Activated CD8-positive, alpha-beta T cell treated with anti-CD3 and anti-CD28 coated beads for 36 hours (primary cell): ENCODE data around the gene MCF2. TPM values are rescaled to one million over a fixed set of nuclear protein-coding genes. Genes with fewer than 3 reads are reported as not detected.
A peak's percentile ranks its signal among the peaks of the same experiment; 100 is the strongest.

ENCODE experiments used
- ATAC-seq: fragments of 200-7000 bp; cut with Tn5 transposase; one replicate; pipeline ENCODE4 v1.10.0; 2021; ENCODE audit warnings: mild to moderate bottlenecking, moderate library complexity
- CTCF ChIA-PET: fragments of 350-600 bp; sonication (Branson Sonifier 250); formaldehyde crosslinking; loops from one replicate; lab custom pipeline; 2021; ENCODE audit warnings: antibody characterized with exemption; lab: Charles Lee
- POLR2A ChIA-PET: fragments of 350-600 bp; sonication (Branson Sonifier 250); formaldehyde crosslinking; loops from one replicate; lab custom pipeline; 2021; ENCODE audit warnings: antibody characterized with exemption; lab: Charles Lee
- DNase-seq: peaks from one replicate; pipeline ENCODE4 v3.0.0-alpha.2; 2020
- H3K27ac Mint-ChIP-seq: one replicate; pipeline ENCODE4 v1.8.0; 2021; ENCODE audit warnings: mild to moderate bottlenecking, mixed read lengths
- H3K27me3 Mint-ChIP-seq: one replicate; pipeline ENCODE4 v1.8.0; 2021; ENCODE audit warnings: mixed read lengths
- H3K36me3 Mint-ChIP-seq: one replicate; pipeline ENCODE4 v1.8.0; 2021; ENCODE audit warnings: low read depth, mixed read lengths
- H3K4me1 Mint-ChIP-seq: one replicate; pipeline ENCODE4 v1.8.0; 2021; ENCODE audit warnings: low read depth, mixed read lengths
- H3K4me3 Mint-ChIP-seq: one replicate; pipeline ENCODE4 v1.8.0; 2021; ENCODE audit warnings: mild to moderate bottlenecking, moderate library complexity, mixed read lengths
- H3K9me3 Mint-ChIP-seq: one replicate; pipeline ENCODE4 v1.8.0; 2021; ENCODE audit warnings: mixed read lengths
- CTCF ChIP-seq: fragments of 200-600 bp; IDR thresholded peaks from one replicate; pipeline ENCODE4 v1.8.0; 2022; ENCODE audit warnings: antibody characterized with exemption, mild to moderate bottlenecking
- intact Hi-C: fragments of 100-400 bp; cut with micrococcal nuclease; formaldehyde crosslinking; loops from one replicate; pipeline ENCODE4 v1.10.0; 2022
- total RNA-seq, 2 experiments: library from RNA; stranded (reverse); gene quantifications; one replicate each; pipeline ENCODE4 v1.2.3, GENCODE V29; 2021

MCF2 gene
- total RNA-seq, 2 experiments from 2014 or later: 0.56 to 0.59 TPM

- peaks cover 3% of the 10 kb centered on the region for H3K27me3 Mint-ChIP-seq
- no peak for ATAC-seq
- no peak overlapping the region for H3K4me3 Mint-ChIP-seq
- ChIA-PET CTCF (no interaction called here), POLR2A (no interaction called here)
- peaks cover 4% of the 10 kb centered on the region for H3K4me1 Mint-ChIP-seq
- H3K9me3 Mint-ChIP-seq: no peaks in the 10 kb centered on the region
- no peak overlapping the region for H3K27ac Mint-ChIP-seq
- DNase-seq: peak; percentile 11
- no peaks in the 10 kb centered on the region for H3K36me3 Mint-ChIP-seq
- intact Hi-C loops: no loop called here
- TF ChIP-seq CTCF: peak; percentile 20
These were observed 148.5 kb downstream of the MCF2 start for GRCh38 chrX:139559383-139560042.

GRCh38 chrX:139554991-139555675, 152.8 kb downstream of the MCF2 start:
- no peak overlapping the region for H3K4me3 Mint-ChIP-seq
- ATAC-seq (no peak), DNase-seq (no peak)
- no peaks in the 10 kb centered on the region for H3K36me3 Mint-ChIP-seq
- ChIA-PET CTCF (no interaction called here), POLR2A (no interaction called here)
- H3K9me3 Mint-ChIP-seq: no peaks in the 10 kb centered on the region
- H3K4me1 Mint-ChIP-seq: peaks cover 13% of the 10 kb centered on the region
- H3K27me3 Mint-ChIP-seq: peaks cover 9% of the 10 kb centered on the region
- no peak overlapping the region for H3K27ac Mint-ChIP-seq
- TF ChIP-seq CTCF: no peak
- intact Hi-C loops: no loop called here

GRCh38 chrX:139554376-139554775, 153.6 kb downstream of the MCF2 start:
- intact Hi-C loops: no loop called here
- ChIA-PET POLR2A (no interaction called here), CTCF (no interaction called here)
- peaks cover 13% of the 10 kb centered on the region for H3K4me1 Mint-ChIP-seq
- peaks cover 9% of the 10 kb centered on the region for H3K27me3 Mint-ChIP-seq
- ATAC-seq (no peak), DNase-seq (no peak)
- H3K27ac Mint-ChIP-seq: no peak overlapping the region
- no peaks in the 10 kb centered on the region for H3K9me3 Mint-ChIP-seq
- no peak for TF ChIP-seq CTCF
- no peaks in the 10 kb centered on the region for H3K36me3 Mint-ChIP-seq
- H3K4me3 Mint-ChIP-seq: no peak overlapping the region

GRCh38 chrX:139544591-139544990, 163.4 kb downstream of the MCF2 start:
- ChIA-PET CTCF (no interaction called here), POLR2A (no interaction called here)
- Mint-ChIP-seq H3K4me3 (no peak overlapping the region), H3K9me3 (no peaks in the 10 kb centered on the region), H3K27me3 (no peaks in the 10 kb centered on the region), H3K36me3 (no peaks in the 10 kb centered on the region), H3K27ac (no peak overlapping the region), H3K4me1 (no peaks in the 10 kb centered on the region)
- DNase-seq (no peak), ATAC-seq (no peak)
- intact Hi-C loops: no loop called here
- TF ChIP-seq CTCF: no peak

GRCh38 chrX:139543920-139544319, 164.0 kb downstream of the MCF2 start:
- H3K4me1 Mint-ChIP-seq: no peaks in the 10 kb centered on the region
- H3K9me3 Mint-ChIP-seq: no peaks in the 10 kb centered on the region
- ATAC-seq (no peak), DNase-seq (no peak)
- H3K27ac Mint-ChIP-seq: no peak overlapping the region
- no peaks in the 10 kb centered on the region for H3K36me3 Mint-ChIP-seq
- no peak overlapping the region for H3K4me3 Mint-ChIP-seq
- H3K27me3 Mint-ChIP-seq: no peaks in the 10 kb centered on the region
- ChIA-PET POLR2A (no interaction called here), CTCF (no interaction called here)
- no peak for TF ChIP-seq CTCF
- intact Hi-C loops: no loop called here
